ENCODE data around the gene PDE4D. TPM values are rescaled to one million over a fixed set of nuclear protein-coding genes. Genes with fewer than 3 reads are reported as not detected.

PDE4D gene
- total RNA-seq, 1 donor from 2014 or later: 41.0 TPM

- peak; percentile 60 for DNase-seq
Measured at GRCh38 chr5:59354811-59355210, 538.7 kb downstream of the PDE4D start.

DNA sequence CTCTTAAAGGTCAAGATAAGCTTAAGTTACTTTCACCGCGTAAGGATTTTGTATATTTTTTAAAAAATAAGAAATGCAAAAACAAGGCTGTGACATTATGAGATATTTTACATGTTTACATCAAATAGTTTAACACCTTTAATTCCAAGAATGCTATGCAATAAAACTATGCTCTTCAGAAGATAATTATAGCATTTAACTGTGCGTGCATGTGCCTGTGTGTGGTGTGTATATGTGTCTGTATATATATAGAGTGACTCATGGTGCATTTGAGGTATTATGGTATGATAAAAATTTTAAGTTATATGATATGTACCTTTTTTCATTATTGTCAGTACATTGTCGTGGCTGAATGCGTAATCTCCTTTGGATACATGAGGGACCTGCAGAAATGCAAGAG, 539.3 kb downstream of the PDE4D start:
- no peak for DNase-seq

GRCh38 chr5:59351076-59351794, 542.3 kb downstream of the PDE4D start:
- DNase-seq: no peak

DNA sequence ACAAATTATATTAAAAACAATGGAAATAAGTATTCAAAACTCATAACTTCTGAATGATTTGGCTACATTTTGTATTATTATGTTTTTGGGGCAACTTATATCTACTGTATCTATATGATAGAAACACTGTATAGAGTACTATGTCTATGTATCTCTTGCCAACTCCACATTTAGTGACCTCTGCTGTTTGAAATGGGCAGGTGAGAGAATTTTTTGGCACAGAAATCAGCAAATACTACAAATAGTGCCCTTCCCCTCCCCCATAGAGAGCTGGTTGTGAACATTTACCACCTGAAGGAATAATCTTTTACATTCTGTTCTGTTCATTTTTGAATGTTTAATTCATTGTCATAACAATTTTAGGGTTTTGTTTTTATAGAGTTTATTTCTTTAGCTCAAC, 545.3 kb downstream of the PDE4D start:
- DNase-seq: peak; percentile 21

DNA sequence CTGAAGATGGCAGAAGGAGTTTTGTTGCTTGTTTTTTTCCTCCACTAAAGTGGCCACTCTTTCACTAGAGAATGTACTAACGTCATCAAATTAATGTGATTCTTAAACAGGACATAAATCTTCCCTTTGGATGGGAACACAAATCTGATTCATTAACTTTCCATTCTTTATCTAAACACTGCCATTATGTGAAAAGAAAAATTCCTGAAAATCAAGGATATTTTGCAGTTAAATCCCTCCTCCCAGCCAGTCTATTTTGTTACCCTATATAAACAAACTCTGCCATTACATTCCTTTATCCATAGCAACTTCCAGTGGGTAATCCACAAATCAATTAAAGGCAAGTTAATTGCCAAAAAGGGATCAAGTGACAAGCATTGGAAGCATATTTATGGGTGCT, 546.5 kb downstream of the PDE4D start:
- no peak for DNase-seq

- no peak for DNase-seq
Measured at GRCh38 chr5:59346514-59346913, 547.0 kb downstream of the PDE4D start.

GRCh38 chr5:59342181-59342580, 551.3 kb downstream of the PDE4D start:
- no peak for DNase-seq

- DNase-seq: no peak
Measured at GRCh38 chr5:59341760-59342159, 551.8 kb downstream of the PDE4D start.

GRCh38 chr5:59341155-59341554, 552.4 kb downstream of the PDE4D start:
- DNase-seq: no peak

DNA sequence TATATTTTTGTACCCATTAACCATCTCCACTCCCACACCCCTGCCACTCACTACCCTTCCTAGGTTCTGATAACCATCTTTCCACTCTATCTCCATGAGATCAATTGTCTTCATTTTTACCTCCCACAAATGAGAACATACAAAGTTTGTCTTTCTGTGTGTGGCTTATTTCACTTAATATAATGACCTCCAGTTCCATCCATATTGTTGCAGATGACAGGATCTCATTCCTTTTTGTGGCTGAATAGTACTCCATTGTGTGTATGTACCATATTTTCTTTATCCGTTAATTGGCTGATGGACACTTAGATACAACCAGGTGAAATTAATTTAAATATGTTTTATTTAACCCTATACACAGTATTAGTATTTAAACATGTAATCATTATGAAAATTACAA, 552.9 kb downstream of the PDE4D start:
- DNase-seq: no peak

GRCh38 chr5:59337240-59337639, 556.3 kb downstream of the PDE4D start:
- DNase-seq: no peak

DNA sequence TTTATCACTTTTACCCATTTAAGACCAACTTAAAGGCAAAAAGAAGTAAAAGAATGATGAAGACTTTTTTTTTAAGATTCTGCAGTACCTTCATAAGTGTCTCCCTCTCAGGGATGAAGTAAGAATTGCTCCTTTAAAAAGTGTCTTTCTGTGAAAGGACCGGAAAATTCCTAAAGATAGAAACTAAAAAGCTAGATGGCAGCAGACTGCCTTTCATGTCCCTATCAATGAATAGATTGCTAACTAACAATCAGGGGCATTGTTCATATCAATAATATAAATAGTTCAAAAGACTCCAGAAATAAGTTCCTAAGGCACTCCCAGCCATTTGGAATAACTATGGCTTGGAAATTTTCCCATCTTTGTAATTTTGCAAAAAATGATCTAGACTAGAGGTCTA, 558.0 kb downstream of the PDE4D start:
- DNase-seq: no peak

GRCh38 chr5:59333416-59333815, 560.1 kb downstream of the PDE4D start:
- DNase-seq: peak; percentile 39

DNA sequence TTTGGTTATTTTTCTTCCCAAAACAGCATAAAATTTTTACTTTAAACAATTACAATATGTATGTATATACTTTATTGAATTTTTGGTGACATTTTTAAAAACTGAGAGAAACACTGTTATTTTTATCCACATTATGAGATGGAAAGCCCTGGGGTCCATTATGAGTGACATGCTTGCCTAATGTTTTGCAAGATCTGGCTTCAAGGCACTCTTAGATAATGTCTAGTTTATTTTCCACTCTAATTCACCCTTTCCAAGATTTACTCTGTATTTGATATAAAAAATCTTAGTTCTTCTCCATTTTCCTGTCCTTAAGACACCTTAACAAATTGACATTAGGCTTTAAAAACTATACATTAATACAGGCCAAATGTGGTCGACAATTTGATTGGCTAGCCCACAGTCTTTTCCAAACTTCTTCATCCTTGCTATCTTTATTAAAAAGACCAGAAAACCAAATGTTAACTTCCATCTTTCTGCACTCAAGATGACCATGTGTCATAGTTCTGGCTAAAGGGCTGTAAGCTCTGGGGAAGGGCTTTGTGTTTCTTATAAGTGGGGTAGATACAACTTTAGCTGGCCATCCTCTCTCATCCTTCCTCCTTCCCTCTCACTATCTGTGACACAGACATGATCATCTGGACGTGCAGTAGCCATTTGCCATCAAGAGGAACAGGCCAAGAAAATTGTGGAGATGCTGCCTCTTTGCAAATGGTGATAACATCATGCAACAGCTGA, 561.1 kb downstream of the PDE4D start:
- no peak for DNase-seq

DNA sequence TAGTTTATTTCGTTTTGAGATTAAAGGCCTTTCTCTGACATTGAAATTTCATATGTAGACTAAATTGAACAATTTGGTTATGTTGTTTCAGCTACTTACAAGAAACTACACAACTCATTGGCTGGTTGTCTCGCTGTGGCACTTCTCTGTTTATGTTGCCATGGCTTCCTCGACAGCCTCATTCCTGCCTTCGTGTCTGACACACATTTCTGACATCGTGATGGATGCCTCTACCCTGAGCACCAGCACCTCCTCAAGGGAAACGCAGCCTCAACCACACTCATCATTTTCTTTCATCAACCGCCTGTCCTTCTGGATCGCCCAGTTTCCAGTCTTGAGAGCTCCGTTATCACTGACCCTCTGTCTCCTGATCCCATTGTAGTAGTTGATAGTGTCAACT, 562.8 kb downstream of the PDE4D start:
- DNase-seq: no peak

- peak; percentile 90 for DNase-seq
Measured at GRCh38 chr5:59328709-59329296, 564.7 kb downstream of the PDE4D start.

- DNase-seq: no peak
Measured at GRCh38 chr5:59327191-59327980, 566.1 kb downstream of the PDE4D start.

- no peak for DNase-seq
Measured at GRCh38 chr5:59326596-59326995, 566.9 kb downstream of the PDE4D start.

GRCh38 chr5:59325070-59325469, 568.5 kb downstream of the PDE4D start:
- no peak for DNase-seq

GRCh38 chr5:59322894-59323293, 570.6 kb downstream of the PDE4D start:
- DNase-seq: no peak

DNA sequence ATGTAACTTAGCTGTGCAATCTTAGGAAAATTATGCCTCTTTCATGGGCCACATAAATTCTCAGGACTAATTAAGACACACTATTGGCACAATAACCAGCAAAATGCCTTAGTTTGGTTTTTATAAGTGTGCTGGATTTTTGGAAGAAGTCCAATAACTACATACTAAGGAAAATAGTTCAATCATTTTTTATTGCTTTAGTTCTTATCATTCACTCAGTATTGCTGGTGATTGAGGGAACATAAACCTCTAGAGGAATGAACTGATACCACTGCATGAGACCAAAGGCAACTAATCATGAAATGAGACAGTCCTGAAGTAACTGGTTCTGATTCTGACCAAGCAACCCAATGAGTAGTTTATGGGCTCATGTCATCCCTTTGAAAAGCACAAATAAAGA, 571.5 kb downstream of the PDE4D start:
- no peak for DNase-seq

DNA sequence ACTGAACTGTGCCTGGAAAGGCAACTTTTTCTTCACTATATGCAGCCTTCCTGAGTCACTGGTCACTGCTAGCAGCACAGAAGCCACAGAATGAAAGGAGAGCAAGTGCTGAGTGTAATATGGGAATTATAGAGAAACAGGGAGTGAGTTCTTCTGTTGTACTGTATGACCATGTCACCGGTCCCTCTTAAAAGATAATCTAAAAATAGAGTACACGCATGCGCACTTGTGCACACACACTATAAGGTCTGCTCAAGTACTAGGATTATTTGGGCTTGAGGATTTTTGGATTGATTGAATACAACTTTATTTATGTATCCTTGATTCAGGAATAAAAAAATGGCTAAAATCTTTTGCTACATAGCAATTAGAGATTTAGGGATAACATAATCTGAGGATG, 571.9 kb downstream of the PDE4D start:
- no peak for DNase-seq

GRCh38 chr5:59320420-59320819, 573.1 kb downstream of the PDE4D start:
- no peak for DNase-seq

Measured in dermis blood vessel endothelial cell (primary cell).